ENCODE results near the gene HHLA2.
"Not testable (repeated sequence)": the region's sequence is repeated elsewhere in the genome, so short reads cannot be mapped to it uniquely, and the experiment has no call there.

The HHLA2 gene

DNA sequence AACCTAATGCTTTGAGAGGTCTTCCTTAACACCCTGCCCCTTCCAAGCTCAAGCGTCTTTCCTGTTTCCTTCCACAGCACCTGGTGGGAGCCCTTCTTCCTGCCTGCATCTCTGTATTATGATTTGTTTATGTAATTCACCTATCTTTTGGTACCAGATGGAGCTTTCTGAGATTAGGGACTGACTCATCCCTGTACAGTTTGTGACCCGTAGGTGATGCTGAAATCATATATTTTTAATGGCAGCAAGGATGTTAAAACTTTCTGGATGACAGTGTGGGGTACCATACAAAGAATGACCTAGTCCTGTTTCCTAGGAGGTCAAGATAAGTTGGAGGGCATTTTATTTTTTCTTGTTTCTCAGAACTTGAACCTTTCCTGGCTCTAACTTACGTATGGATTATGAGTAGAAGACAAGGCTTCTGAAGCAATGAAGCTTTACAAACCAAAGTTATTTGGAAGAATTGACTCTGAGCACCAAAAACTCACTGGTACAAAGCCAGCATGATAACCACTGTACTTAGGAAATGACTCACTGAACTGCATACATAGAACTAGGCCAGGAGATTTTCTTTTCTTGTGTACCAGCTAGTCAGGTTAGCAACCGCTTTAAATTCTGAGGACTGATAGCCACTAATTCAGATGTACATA, 46.6 kb downstream of the HHLA2 start:
- DNase-seq (ENCODE audit: low spot score): no peak

DNA sequence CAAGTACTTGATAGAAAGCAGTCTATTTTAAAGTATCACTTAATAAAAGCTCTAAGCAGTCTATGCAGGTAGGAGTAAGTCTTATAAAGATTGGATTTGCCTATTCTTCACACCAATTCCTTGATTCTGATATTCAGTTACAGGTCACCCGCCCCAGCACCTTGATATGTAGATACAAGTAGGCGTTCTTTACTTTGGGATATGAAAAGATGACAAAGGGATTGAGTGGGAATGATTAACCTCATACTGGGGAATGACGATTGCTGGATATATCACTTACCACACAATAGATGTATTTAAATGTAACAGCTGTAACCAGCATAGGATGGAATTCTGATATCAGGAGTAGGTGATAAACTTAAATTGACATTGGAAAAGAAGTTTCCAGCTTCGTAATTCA, 47.1 kb downstream of the HHLA2 start:
- no peak for DNase-seq (ENCODE audit: low spot score)

GRCh38 chr3:108345492-108346205, 49.3 kb downstream of the HHLA2 start:
- no peak for DNase-seq (ENCODE audit: low spot score)

GRCh38 chr3:108346301-108347227, 50.2 kb downstream of the HHLA2 start:
- DNase-seq (ENCODE audit: low spot score): no peak

DNA sequence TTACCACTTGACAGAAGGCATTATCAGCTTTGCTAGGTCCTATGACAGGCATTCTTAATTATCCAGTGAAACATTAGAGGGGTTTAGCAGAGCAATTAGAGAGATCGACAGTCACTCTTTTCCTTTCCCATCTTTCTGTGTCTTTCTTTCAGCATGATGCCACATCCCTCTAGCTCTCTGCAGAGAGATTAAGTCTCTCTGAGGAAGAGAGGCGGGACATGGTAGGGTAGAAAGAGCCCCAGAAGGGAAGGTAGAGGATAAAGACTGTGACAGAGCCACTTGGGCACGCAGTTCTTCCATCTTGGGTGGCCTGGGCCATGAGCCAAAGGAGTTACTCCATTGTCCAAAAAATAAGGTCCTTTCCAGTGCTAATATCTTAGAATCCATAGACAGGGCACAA, 55.8 kb downstream of the HHLA2 start:
- no peak for DNase-seq (ENCODE audit: low spot score)

DNA sequence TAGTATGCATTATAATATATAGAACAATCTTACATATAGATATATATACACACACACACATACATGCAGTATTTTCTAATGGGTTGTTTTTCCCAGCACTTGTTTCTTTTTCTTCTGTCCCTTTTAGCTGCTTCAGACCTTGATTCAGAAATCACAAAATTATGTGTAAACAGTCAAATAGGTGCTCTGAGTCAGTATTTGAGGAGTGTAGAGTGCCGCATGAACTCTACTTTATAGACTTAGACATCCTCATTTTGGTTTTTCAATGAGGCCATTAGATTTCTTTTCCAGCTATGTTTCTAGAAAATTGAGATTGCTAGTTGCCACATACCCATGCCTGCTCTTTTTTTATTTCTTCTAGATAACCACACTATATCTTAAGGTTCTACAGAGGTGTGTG, 58.2 kb downstream of the HHLA2 start:
- DNase-seq (ENCODE audit: low spot score): no peak

- DNase-seq (ENCODE audit: low spot score): no peak
Measured at GRCh38 chr3:108357042-108357441, 60.7 kb downstream of the HHLA2 start.

GRCh38 chr3:108359011-108359410, 62.7 kb downstream of the HHLA2 start:
- DNase-seq (ENCODE audit: low spot score): no peak

- no peak for DNase-seq (ENCODE audit: low spot score)
Measured at GRCh38 chr3:108376026-108376425, 79.7 kb downstream of the HHLA2 start.

DNA sequence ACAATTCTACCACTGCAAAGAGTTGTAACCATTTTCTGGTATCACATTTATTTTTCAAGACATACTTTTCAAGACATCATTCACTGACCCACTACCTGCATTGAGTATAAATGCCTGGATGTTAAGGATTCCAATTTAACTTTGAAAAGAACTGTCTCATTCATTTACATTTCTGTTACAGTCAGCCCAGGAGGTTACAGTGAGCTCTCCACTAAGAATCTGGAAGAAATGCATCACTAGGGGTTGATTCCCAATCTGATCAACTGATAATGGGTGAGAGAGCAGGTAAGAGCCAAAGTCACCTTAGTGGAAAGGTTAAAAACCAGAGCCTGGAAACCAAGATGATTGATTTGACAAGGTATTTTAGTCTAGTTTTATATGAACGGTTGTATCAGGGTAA, 81.0 kb downstream of the HHLA2 start:
- DNase-seq (ENCODE audit: low spot score): no peak

DNA sequence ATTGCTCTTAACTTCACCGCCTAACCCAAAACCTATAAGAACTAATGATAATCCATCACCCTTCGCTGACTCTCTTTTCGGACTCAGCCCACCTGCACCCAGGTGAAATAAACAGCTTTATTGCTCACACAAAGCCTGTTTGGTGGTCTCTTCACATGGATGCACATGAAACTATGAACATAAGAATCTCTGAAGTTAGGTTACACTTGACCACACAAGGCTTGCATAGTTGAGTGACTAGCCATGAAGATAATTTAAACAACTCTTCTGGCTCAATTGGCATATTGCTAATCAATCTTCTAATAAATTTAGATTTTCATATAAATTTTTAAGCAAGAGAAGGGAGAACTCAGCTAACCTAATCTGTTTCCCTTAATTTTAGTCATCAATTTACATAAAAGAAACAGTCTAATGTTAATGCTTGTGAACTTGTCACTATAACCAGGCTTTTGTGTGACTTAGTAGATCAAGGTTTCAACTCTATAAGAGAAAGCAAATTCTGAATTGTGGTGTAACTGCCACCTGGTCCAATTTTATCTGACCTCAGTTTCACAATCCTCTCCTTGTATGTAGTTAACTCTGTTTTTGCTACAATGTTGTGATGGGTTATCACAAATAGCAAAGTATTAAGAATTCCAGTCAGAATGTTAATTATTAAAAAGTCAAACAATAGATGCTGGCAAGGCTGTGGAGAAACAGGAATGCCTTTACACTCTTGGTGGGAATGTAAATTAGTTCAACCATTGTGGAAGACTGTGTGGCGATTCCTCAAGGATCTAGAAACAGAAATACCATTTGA, 82.0 kb downstream of the HHLA2 start:
- no peak for DNase-seq (ENCODE audit: low spot score)

DNA sequence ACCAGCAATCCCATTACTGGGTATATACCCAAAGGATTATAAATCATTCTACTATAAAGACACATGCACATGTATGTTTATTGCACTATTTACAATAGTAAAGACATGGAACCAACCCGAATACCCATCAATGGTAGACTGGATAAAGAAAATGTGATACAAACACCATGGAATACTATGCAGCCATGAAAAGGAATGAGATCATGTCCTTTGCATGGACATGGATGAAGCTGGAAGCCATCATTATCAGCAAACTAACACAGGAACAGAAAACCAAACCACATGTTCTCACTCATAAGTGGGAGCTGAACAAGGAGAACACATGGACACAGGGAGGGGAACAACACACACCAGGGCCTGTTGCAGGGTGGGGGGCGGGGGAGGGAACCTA, 82.6 kb downstream of the HHLA2 start:
- not testable (repeated sequence) for DNase-seq (ENCODE audit: low spot score)

DNA sequence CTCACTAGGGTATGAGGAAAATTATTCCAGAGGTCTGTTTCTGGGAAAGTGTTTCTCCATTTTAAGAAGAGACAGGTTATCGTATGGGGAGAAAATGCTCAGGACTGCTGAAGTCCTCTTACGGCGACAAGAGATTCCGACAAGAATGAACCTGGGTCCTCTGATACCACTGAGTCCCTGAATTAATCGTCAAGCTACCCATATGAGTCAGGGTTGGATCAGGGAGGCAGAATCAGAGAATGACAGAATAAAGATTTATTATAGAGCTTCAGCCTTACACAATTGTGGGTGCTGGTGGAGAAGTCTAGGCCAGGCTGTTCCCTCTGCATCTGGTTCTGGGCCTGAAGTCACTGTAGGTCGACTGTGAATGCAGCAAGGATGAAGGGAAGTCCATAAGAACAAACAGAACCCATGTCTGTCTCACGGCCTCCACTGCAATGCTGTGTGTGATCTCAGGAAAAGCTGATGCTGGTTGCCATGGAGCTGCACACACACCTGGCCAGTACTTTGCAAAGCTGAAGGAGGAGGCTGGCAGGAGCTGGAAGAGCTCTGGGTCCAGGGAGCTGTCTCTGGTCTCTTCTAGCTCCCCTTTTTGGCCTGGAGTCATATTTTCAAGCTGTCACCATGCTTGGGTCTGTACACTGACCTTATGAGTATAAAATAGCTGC, 83.9 kb downstream of the HHLA2 start:
- DNase-seq (ENCODE audit: low spot score): no peak

DNA sequence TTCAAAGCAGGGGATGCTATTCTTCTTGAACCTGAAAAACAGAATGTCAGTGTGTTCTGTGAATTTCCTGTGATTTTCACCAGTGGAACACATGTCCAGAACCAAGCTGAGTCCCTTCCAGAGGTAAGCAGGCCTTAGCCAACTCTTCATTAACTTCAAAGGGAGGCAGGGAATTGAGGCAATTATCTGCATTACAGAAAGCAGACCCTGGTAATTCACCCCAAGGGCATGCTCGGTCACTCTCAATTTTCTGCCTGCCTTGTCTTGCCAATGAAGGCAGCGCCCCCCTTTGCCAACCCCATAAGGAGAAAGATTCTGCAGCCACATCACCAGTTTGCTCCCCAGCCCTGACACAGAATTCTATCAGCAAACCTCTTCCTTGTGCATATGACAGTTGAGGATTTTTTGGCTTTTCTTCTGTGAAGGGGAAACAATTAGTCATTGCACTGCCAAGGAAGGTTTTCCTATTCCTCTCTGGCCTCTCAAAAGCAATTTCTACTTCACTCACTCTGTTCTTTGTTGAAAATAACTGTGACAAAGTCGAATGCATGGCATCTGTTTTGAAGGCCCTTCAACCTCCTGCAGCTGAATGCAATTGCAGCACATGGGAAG, 85.3 kb downstream of the HHLA2 start:
- no peak for DNase-seq (ENCODE audit: low spot score)

DNA sequence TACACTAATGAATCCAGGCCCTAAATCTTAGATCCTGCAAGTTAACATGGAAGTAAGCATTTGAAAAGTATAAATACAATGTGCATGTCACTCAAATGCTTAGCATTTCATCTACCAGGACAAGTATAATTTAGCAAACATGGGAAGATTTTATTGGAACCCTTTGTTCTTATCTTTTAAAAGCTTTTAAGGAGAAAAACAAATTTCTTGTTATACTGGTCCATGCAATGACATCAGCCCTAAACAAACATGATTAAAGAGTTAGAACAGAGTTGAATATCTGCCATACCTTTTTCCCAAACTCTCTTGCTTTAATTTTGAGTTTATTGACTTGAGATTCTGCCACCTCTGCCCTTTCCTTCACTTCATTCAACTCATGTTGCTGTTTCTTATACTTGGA, 87.0 kb downstream of the HHLA2 start:
- no peak for DNase-seq (ENCODE audit: low spot score)

- no peak for DNase-seq (ENCODE audit: low spot score)
Measured at GRCh38 chr3:108387063-108387462, 90.7 kb downstream of the HHLA2 start.

DNA sequence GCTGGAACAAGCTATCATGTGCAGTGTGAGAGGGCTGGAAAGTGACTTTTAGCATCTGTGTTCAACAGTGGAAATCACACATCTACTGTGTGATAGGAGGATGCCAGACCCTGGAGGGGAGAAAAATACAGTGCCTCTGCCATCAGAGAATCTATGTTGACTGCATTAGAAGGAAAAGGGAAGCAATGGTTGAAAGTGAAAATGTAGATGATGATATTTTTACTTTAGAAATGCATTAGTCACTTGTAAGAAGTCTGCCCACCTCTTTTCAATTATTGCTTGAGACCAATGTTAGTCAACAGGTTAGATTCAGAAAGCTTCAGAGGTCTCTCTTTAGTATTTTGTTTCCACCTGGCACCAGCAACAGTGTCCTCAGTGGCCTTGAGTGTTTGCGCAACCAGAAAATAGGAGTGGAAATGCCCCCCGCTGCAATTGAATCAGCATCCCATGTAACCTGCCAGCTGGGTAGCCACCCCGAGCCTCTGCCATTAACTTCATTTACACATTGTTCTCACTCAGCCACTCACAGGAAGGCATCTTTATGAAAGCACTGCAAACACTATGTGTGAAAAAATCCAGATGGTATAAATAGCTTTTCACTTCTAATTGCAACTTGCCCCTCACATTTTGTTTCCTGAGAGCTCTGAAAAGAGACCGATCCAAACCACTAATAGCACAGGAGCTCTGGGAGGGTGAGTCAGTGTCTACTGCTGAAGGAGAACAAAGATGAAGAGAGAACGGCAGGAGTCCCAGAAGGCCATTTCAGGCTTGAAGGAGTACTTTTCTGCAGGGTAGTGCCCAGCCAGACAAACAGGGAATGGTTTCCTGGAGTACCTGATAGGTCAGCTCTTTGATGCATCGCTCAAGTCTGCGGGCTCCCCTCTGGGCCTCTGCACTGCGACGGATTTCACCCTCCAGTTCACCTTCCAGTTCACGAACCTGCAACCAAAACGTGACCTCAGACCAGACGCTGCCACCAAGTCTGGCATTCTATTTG, 92.1 kb downstream of the HHLA2 start:
- DNase-seq (ENCODE audit: low spot score): no peak

DNA sequence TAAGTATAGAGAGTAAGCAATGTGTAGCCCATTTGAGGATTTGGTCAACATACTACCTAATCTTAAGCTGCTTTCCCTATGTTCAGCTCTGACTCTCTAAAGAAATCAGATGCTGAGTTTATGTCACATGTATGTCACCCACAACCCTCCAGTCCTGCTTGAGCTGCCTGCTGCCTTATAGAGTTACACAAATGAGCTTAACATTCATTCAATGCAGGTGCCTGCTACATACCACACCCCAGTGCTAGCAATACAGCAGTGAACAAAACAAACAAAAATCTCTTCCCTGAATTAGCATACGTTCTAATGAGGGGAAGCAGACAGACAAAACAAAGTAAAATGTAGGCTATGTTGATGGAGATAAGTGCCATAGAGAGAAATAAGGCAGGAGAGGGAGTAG, 93.0 kb downstream of the HHLA2 start:
- no peak for DNase-seq (ENCODE audit: low spot score)

DNA sequence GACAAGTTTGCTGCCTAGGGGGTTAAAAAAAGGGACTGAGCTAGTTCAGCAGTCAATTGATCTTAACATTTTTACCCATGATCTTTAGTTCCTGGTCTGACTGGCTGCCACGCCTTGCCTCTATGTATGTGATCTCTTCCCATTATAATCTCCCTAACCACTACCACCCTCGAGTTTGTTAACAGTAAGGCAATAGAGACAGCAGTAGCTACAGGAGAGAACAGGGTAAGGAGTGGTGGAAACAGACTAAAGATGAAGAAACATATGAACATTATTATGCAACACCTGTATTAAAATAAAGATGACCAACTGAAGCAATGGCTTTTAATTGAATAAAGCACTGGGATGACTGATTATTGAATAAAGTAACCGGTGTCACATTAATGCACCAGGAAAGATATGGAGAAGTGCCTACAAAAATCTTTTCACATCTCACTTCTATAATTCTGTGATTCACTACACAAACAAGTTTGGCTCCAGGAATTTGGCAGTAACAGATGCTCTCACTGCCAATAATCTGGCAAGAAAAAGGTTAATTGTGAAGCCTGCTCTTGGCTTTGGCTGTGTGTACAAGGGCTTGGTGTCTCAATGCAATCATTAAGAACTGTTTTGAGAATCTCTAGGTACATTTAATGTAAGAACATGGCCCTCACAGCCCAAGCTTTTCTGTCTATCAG, 95.7 kb downstream of the HHLA2 start:
- no peak for DNase-seq (ENCODE audit: low spot score)
